Stimulated activated CD4-positive, alpha-beta T cell treated with anti-CD3 and anti-CD28 coated beads, Interleukin-15, amount 100 ng/mL, for 1 hour (primary cell): ENCODE measurements around the gene ANAPC15.
"Not testable (repeated sequence)": the region's sequence is repeated elsewhere in the genome, so short reads cannot be mapped to it uniquely, and the experiment has no call there.

Experiments used
- DNase-seq, 2 donors: peaks; one replicate each; pipeline ENCODE4 v3.0.0-alpha.2; 2020; ENCODE audit warnings: low read depth in 1 of 2, low spot score in 1 of 2

Gene ANAPC15

DNA sequence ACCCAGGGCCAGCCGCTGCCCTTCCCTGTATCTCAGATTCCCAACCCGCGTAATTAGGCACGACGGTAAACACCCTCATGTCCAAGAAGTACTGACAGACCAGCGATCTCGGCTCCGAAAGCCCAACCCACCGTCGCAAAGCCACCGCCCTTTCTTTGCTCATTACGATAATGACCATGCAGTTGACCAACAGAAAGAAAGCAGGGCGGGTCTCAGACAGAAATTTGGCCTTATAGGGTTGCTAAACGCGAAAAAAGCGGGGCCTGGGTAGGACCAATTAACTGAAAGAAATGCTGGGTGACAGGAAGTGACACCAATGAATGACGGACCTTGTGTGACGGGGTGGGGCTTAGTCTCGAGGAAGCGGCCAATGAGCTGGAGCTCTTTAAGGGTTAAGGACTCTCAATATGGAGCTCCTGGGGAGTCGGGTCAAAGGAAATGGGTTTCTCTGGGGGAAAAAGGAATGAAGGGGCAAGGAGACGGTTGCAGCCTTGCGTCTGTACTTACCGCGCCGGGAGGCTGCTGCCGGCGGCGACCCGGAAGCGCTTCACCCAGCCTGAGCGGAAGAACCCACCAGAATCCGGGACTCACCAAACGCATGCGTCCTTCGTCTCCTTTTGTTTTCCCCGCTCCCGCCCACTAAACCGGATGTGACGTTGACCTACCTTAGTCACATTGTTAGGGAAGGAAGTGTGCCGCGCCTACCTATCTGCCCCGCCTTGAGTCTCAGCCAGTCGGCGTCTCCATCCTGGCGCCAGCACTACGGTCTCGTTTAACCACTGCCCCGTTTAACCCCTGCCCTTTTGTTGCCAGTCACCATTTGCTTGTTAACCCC, at the start of gene ANAPC15:
Gene ANAPC15, minus strand, starts transcription at position 553 of the 835 bp plus-strand sequence. CDS start 1,419 bp downstream, outside the sequence.
- DNase-seq, result peak; percentile 89 to 91

GRCh38 chr11:72160319-72160718, 47.8 kb upstream of the ANAPC15 start:
- no peak for DNase-seq

GRCh38 chr11:72157131-72157530, 44.6 kb upstream of the ANAPC15 start:
- DNase-seq, result no peak

DNA sequence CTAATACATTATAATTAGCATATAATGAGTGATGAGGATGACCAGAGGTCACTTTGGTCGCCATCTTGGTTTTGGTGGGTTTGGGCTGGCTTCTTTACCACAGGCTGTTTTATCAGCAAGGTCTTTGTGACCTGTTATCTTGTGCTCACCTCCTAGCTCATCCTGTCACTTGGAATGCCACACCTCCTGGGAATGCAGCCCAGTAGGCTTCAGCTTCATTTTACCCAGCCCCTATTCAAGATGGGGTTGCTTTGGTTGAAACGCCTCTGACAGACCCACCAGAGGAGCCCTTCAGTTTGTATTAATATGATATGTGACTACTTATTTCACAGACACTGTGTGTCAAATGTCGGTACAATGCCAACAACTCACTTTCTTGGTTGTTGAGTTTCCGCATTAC, 43.3 kb upstream of the ANAPC15 start:
- no peak for DNase-seq

- no peak for DNase-seq
Observed at GRCh38 chr11:72154816-72155215, 42.3 kb upstream of the ANAPC15 start.

GRCh38 chr11:72153874-72154273, 41.4 kb upstream of the ANAPC15 start:
- not testable (repeated sequence) for DNase-seq

GRCh38 chr11:72150882-72151281, 38.4 kb upstream of the ANAPC15 start:
- DNase-seq, result no peak

GRCh38 chr11:72146625-72147024, 34.1 kb upstream of the ANAPC15 start:
- DNase-seq, result no peak

- DNase-seq, result no peak
Observed at GRCh38 chr11:72144807-72145565, 32.5 kb upstream of the ANAPC15 start.

- DNase-seq, result not testable (repeated sequence)
Observed at GRCh38 chr11:72142543-72142942, 30.0 kb upstream of the ANAPC15 start.

- not testable (repeated sequence) for DNase-seq
Observed at GRCh38 chr11:72142086-72142485, 29.6 kb upstream of the ANAPC15 start.

GRCh38 chr11:72141066-72141465, 28.6 kb upstream of the ANAPC15 start:
- no peak for DNase-seq

- DNase-seq, result no peak
Observed at GRCh38 chr11:72140661-72141060, 28.2 kb upstream of the ANAPC15 start.

DNA sequence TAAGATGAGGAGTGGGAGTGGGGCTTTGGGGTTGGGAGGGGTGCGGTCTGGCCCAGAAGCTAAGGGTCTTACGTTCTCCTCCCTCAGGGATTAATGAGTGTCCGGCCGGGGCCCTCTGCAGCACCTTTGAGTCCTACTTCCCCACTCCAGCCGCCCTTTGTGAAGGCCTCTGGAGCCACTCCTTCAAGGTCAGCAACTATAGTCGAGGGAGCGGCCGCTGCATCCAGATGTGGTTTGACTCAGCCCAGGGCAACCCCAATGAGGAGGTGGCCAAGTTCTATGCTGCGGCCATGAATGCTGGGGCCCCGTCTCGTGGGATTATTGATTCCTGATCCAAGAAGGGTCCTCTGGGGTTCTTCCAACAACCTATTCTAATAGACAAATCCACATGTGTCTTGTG, 27.0 kb upstream of the ANAPC15 start:
- DNase-seq, result no peak

DNA sequence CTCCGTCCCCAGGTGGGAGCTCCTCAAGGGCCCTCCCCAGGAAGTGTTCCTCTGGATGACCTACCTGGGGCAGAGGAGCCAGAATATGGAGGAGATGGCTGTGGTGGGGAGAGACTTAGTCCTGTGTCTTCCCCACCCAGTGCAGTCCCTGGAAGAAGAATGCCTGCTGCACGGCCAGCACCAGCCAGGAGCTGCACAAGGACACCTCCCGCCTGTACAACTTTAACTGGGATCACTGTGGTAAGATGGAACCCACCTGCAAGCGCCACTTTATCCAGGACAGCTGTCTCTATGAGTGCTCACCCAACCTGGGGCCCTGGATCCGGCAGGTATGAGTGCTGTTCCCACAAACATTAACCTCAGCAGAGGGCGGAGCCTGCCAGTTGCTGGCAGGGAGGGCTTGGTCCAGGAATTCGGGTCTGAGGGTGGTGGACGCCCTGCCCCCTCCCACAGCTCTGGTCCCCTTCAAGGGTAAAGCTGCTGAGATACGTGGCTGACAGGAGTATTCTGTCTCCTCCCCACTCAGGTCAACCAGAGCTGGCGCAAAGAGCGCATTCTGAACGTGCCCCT, 26.4 kb upstream of the ANAPC15 start:
- no peak for DNase-seq

DNA sequence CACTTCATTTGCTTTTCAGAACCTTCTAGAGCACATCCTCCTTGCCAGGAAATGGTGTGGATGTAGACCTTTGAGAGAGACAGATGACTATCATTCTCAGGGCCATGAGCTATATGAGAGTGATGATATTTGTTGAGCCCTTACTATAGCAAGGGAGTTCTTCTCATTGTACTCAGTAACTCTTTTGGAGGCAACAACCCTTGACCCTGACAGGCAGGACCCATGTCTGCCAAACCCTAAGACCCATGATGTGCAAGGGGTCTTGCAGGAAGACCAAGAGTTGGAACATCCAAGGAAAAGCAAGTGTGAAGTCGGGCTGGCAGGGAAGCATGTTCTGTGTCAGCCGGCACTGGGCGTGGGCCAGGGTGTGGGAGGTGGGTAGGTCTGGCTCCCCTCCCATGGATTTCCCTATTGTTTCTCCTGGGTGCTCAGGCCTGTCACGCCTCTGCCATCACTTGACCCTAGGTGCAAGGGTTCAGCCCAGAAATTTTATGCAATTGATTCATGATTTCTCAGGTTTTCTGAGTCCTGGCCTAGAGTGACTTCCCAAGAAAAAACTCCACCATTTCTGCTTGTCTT, 24.3 kb upstream of the ANAPC15 start:
- no peak for DNase-seq

- no peak for DNase-seq
Observed at GRCh38 chr11:72135891-72136683, 23.6 kb upstream of the ANAPC15 start.

GRCh38 chr11:72135473-72135872, 23.0 kb upstream of the ANAPC15 start, which contains the start of gene FOLR3:
TSS of gene FOLR3 (plus strand) at chr11:72135725. CDS start at chr11:72135953, 228 bp downstream.
- DNase-seq, result not testable (repeated sequence)

- no peak for DNase-seq
Observed at GRCh38 chr11:72132646-72133045, 20.2 kb upstream of the ANAPC15 start.

GRCh38 chr11:72129381-72129780, 16.9 kb upstream of the ANAPC15 start:
- no peak for DNase-seq

GRCh38 chr11:72127923-72128322, 15.4 kb upstream of the ANAPC15 start:
- no peak for DNase-seq
